ENCODE data around the gene MEF2C.
"Not testable (repeated sequence)": the region's sequence is repeated elsewhere in the genome, so short reads cannot be mapped to it uniquely, and the experiment has no call there.

MEF2C gene

DNA sequence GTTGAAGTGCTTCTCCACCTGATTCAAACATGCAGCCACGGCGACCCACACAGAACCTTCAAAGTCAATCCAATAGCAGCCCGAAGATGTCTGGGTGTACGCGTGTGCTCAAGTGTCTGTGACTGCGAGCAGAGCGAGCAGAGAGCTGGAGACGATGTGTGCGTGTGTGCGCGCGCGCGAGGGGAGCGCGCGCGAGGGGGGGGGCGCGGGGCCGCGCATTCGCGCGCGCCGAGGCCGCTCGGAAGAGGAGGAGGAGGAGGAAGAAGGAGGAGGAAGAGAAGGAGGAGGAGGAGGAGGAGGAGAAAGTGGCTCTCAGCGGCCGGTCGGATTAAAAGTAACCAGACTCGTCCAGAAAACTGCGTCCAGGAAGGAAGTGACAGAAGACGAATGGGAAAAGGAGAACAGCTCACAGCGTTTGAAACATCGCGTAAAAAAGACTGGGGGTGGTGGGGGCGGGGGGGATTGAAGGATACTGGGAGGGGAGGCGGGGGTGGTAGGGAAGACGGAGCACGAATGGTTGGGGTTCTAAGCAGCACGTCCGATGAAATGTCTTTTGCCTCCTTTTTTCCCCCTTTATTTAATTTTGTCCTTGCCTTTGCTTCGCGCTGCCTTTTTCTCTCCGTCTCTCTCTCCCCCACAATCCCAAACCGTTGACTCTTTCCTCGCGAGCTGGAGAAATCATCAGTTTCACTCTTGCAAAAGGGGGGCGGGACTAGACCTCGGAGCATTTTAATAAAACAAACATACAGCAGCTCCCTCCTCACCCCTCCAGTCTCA, at the start of gene MEF2C:
MEF2C (minus strand) TSS at position 126 of the 777 bp plus-strand sequence. CDS start 59,396 bp downstream, outside the sequence.
- DNase-seq: no peak

DNA sequence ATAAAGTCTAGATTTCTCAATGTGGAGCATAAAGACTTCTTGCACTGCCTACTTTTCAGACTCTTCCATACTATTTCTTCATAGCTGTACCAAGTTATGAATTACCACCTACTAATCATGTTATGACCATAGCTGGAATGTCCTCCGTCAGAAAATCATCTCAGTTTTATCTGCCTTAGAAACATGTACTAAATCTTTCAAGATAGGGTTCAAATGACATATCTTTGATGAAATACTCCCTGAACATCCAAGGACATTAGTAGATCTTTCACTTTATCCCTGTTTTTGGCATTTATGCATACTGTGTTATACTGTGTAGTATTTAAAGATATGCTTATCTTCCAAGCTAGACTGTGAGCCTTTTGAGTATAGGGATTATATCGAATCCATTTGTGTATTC, 49.6 kb upstream of the MEF2C start:
- no peak for DNase-seq

DNA sequence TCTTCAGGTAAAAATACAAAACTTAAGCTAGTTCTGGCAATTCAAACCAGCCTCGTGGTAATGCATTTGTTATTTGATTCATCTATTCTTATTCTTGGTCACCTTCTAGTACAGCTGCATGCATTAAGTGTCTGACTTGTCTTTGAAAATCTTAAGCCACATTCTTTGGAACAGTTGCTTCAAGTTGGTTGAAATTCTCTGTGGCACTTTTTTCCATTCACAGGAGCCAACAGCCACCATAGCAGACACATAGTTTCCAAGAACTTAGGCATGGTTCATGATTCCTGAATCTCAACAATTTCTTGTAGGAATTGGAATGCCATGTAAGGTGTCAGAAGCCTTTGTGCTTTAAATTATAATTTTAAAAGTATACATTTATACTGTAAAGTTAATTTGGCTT, 47.4 kb upstream of the MEF2C start:
- no peak for DNase-seq

DNA sequence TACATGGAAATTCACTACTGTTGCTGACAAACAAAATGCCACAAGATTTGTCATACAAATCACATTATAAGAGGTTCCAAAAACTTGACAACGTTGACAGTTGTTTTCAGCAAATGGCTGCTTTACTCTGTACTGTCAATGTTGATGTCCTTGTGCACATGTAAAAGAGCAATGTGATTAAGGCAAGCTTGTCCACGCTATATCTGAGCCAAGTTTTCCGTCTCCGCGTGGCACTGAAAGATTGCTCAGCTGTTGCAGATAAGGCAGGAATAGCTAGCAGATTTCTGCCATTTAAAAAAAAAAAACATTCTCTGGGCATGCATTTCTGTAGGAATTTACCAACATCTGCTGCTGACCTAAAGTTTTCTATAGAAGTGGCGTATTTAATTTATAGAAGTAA, 46.4 kb upstream of the MEF2C start:
- DNase-seq: no peak

DNA sequence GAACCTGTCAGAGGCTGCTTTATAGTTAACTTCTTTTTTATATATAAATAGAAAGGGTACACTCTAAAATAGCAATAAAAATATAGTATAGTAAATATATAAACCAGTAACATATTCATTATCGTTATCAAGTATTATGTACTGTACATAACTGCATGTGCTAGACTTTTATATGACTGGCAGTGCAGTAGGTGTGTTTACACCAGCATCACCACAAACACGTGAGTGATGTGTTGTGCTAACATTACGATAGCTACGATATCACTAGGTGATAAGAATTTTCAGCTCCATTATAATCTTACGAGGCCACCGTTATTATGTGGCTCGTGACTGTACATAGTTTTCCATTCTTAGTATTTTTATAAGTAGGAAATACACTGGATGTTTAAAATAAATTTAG, 43.8 kb upstream of the MEF2C start:
- no peak for DNase-seq

DNA sequence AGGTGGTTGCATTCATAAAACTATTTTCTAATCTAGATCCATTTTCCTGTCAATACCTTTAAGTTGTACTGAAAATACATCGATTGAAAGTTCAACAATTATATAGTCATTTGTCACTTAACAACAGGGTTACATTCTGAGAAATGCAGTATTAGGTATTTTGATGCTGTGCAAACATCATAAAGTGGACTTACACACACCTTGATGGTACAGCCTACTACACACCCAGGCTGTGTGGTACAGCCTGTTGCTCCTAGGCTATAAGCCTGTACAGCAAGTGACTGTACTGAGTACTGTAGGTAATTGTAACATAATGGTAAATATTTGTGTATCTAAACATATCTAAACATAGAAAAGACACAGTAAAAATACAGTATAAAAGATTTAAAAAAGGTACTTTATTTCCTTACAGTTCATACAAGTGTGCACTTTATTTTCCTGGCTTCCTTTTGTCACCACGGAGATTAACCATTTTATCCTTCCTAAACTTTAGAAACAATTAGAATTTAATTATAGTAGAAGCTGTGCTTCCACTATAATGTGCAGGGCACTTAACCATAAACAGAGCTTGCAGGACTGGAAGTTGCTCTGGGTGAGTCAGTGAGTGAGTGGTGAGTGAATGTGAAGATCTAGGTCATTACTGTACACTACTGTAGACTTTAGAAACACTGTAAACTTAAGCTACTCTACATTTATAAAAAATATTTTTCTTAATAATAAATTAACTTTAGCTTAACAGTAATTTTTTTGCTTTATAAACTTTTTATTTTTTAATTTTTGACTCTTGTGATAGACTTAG, 42.9 kb upstream of the MEF2C start:
- no peak for DNase-seq

DNA sequence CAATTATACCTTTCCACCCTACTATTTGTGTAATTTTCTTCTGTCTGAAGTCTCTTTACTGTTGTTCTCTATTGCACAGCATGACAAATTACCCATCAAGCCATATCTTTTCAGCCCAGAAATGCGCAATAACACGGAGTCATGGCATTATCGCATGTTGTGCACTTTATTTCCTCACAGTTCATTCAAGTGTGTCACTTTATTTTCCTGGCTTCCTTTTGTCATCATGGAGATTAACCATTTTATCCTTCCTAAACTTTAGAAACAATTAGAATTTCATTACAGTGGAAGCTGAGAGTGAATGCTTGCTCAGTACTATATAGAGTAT, 41.3 kb upstream of the MEF2C start:
- DNase-seq: no peak

DNA sequence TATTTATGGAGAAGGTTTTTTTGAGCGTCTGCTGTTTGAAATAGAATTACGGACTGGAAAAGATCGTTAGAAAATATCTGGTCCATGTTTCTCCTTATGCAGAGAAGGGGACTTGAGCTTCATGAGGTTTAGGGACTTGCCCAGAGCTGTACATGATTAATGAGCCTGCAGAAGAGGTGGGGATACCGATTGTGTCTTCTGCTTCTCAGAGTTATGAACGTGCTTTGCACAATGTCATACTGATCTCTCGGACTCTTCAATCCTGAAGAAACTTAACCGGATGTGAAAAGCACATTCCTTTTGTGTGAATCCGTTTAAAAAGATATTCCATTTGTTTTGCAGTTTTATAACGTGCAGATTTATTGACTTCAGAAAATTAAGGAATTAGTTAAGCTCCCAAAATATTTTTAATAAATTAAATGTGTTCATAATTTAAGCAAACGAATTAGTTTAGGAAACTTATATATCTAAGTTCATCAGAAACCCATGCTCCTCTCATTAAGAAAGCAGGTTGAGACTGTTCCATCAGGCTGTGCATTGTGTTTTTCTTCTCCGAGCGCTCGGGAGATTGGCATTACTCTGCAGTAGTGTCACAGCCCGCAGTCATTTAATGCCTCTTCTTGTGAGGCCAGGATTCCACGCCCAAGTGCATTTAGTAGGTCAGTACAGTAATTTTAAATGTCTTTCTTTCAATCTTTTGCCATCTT, 40.8 kb upstream of the MEF2C start:
- DNase-seq: no peak

DNA sequence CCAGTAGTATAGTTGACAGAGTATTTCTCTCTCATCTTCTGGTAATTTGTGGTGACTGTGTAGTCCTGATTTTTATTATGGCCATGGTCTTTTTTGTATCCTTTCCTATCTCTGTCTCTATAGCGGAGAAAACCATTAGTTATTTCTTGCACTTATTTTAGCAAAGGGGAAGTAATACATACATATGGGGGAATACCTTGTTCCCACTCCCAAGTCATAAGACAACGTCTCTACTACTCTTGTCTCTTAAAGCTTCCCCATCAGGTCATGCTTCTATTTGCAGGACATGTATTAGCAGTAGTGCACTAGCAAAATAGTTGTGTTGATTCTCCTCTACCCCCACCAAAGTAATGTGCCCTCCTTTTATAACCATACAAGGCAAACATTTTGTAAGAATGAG, 29.8 kb upstream of the MEF2C start:
- not testable (repeated sequence) for DNase-seq

DNA sequence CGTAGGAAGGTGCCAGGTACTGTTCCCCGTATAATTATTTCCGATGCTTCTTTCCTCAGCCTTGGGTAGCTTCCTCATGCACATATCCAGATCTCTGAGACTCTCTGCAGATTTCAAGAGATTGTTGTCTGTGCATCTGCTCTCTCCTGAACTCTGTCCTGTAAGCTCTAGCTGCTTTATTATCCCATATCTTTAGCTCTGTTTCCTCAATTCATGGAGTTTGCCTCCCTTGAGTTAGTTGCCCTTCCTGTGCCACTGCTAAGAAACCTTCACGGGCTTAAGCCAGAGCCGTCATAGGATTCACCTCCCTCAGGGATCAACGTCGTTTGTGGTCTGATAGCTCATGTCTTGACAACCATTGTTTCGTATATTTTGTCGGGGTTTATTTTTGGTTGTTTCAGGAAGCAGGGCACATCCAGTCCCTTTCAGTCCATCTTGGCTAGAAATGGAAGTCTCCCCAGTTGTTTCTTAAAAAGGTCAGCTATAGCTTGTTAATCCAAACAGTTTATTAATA, 28.1 kb upstream of the MEF2C start:
- not testable (repeated sequence) for DNase-seq

DNA sequence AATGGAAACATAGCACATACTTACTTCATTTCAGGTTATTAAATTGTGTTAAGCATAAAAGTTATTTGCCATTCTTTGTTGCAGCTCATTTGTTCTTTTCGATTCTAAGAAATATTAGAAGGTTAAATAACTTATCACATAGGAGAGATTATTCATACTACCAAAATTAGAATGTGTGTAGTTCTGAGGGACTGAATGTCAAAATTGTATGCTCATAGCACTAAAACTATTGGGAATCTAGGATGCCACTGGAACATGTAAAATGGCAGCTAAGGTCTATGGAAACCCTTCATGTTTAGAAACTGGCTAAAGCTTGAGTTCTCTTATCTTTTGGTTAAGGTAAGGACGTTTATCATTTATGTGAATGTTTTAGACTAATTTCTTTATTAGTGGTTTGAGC, 21.5 kb upstream of the MEF2C start:
- DNase-seq: not testable (repeated sequence)

DNA sequence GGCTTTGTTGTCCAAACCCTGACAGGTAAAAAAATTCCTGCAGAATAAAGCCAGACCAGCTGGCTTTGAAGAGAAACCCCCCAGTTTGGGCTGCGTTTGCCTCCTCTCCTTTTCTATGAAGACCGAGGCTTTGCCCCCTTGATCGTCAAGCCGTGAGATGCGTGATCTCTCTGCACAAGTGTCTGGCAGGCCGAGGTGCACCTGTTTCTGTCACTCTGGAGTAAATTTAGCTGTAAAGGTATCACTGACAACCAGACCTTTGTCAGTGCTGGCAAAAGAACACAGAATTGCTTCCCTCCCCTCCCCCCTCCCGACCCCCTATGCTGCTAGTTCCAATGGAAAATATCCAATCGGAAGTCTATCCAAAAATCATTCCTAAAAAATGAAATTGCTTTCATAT, 21.0 kb upstream of the MEF2C start:
- not testable (repeated sequence) for DNase-seq

DNA sequence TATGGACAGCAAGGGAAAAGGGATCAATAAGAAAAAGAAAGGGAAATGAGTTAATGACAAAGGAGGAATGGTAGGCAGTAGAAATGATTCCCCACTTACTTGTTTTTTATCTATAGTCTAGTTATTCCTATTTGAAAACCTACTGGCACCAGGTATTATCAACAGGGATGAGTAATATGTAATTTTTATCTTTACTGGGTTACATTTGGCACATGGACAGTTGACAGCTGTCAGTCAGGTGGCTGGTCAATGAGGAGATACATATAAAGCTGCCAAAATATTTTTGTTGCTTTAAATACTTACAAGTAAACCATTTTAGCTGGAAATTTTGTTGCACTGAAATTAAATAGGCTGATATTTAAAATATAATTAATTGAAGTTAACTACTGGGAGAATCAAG, 18.1 kb upstream of the MEF2C start:
- DNase-seq: not testable (repeated sequence)

DNA sequence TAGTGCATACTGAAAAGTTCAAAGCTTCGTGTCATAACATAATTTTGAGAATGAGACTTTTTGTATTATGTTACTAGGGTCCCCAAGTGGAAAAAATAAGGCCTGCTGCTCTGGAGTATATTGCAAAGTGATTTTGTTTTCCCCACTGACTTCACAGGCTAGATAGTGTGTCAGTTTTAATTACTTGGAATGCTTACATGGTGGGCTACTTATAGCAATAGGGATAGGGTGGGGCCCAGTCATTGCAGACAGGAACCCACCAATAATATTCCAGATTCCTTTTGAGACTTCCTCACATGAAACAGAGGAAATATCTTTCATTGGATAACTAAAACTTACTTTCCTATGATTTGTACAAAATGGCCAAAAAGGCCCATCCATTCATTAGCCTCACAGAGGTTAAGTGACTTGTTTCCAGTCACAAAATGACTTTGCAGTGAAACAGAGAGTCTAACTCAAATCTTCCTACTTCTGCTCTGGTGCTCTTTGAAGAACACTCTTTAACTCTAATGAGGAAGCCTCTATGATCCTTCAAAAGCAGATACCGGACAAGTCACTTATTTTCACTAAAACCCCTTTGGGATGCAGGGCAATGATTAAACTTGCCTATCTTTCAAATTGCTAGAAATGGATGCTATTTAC, 16.2 kb upstream of the MEF2C start:
- no peak for DNase-seq

DNA sequence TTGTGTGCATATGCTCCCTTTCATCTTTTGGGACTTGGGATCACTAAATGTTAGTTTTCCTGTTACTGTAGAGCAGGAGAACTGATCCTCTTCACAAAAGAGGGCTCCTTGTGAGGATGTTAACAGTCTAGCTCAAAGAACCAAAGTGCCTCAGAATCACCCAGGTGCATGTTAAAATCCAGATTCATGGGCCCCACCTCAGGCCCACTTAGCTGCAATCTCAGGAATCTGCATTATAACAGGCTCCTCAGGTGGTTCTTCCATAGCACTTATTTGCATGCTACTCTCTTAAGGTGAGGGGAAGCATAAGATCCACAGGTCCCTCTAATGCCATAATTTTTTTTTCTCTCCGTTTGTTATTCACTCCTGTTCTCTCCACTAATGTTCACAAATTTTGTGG, 14.8 kb upstream of the MEF2C start:
- DNase-seq: no peak

DNA sequence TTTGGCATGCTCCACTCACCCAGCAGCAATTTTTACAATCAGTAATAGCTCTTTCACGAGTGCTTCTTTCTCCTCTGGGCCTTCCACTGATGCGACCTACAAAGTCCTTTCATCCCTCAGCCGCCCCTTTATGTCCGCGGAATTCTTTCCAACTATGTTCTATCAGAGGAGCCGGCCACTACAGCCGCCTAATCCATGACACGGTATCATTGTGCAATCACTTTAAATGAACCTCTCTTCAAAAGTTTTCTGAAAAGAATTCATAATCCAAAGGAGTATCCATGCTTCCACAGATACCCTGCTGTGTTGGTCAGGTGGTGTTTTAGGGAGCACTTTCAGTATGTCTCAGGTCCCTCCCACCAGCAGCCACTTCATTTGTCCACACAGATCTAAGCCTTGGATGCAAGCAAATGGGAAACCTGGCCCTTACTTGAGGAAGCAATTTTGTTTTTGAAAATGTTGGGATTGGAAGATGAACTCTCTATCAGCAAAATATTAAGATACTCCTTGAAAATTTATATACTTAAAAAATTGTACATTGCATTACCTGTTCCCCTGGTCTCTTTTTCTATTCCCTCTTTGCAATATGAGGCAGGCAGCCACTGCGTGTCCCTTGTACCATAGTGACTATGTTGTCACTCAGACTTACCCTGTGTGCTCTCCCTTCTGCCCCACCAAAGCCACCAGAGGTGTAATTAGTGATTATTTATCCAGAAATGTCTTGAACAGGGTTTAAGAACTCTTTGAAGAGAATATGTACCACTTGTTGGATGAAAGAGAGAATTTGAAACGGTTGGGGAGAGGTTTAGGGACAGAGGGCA, 12.9 kb upstream of the MEF2C start:
- DNase-seq: no peak

DNA sequence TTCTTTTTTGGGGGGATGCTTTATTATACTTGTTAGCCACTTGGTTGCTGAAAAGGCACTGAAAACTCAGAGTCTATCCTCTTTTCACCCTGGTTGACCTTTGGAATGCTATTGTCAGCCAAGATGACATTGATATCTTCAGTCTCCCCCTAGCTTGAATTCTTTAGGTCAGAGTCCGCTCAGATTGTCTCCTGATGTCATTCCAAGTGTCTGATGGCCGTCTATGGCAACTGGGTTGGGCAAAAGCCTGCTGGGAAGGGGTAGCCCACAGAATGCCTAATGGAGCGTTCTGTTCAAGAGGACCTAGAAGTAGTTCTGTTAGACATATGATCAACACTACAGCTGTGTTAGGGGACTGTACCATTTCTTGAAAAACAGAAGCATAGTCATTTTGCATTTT, 9.7 kb upstream of the MEF2C start:
- no peak for DNase-seq

DNA sequence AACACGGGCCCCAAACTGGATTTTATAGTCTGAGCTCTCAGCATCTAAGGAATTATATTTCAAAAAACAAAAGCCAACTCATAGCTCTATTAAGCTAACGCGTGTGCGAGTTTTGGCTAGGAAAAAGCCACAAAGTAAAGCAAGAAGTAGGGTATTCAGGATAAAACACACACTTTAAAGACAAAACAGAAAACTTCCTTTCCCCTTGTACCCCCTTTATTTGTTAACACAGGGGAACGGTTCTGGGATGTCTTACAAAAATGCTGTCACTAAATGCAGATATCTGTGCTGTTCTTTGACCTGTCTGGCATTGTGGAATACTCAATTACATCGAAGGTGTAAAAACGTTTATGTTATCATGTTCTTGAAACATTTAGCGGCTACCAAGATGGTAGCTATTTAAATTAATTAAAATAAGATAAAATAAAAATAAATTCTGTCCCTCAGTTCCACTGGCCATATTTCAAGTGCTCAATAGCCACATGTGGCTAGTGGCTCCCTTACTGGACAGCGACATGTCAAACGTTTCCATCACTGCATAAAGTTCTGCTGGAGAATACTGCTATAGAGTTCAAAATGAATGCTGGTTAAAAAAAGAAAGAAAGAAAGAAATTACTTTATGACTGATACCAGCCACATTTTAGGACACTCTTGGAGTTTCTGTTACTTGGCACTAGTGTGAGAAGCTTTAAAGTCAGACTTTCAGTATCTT, 7.2 kb upstream of the MEF2C start:
- no peak for DNase-seq

DNA sequence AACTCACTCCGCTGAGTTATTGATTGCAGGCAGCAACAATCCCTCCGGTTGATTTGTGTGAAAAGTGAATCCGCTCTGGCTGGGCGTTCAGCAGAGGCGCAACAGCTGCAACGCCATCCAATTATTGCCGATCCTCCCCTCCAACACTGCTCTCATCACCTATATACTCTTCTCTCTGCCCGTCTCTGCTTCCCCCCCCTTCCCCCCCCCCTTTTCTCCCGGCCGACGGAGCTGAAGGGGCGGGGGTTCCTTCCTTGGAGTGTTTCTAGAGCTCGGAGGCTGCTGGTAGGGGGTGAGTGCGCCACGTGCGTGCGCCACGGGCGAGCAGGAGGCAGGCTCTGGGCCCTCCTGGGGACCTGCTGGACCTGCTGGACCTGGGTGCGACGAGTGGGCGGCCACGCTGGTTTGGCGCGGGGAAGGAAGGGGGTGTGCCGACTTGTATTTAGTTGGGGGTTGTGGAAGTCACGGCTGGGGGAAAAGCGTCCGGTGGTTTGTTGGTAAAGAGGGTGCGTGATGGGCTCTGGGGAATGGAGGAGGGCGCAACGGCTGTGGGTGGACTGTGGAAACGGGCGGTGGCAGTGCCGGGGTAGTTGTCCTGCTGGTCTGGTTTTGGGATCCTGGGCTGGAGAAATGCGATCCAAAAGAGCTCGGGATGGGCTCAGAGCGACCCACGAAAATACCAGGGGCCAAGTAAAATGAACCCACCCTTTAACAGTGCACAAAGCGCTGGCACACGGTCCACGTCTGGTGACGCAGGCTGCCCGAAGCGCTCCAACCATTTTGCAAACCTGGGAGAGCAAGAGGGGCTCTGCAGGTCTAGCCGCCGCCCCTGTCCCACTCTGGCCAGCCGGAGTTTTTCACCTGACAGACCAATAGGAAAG, 6.4 kb upstream of the MEF2C start:
- no peak for DNase-seq

DNA sequence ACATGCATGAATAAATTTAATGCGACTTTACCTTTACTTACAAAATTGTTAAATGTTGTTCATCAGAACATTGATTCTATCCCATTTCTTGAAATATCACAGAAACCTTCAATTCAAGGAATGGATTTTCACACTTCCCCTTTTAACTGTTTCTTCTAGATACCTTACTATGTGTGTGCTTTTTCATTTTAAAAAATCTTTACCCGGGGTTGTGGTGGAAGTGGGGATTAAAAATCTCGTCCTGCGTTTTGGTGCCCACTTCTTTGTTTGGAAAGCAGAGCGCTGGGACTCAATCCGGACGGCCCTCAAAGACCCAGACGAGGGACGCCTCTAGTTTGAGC, 5.8 kb upstream of the MEF2C start:
- DNase-seq: no peak

DNA sequence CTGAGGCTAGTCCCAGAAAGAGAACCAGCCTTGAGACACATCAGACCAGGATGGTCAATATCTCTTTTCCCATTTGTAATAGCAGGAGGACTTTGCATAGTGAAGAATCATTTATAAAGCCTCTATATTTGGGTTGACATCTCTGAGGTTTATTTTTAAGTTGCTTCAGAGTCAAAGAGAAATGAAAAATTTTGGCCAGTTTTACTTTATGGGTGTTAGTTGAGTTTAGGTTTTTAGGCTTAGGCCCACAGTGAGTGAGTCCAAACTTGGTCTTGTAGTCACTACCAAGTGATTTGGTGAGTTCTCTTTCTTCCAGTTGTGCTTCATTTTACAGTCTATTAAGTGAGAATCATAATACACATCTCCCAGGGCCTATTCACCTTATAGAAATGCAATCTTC, 5.3 kb upstream of the MEF2C start:
- DNase-seq: no peak
